Neural crest cell (in vitro differentiated cells): ENCODE data around the gene HERC4. TPM values are rescaled to one million over a fixed set of nuclear protein-coding genes. Genes with fewer than 3 reads are reported as not detected.
A peak's percentile ranks its signal among the peaks of the same experiment; 100 is the strongest.

Experiments
- DNase-seq: peaks from one replicate; pipeline ENCODE4 v3.0.0; 2021; ENCODE audit warnings: low read depth, mixed read lengths, low spot score
- H3K27ac Mint-ChIP-seq: one replicate; pipeline ENCODE4 v1.8.0; 2021; ENCODE audit warnings: mild to moderate bottlenecking, mixed read lengths; ENCODE audit not compliant: unreplicated experiment
- H3K27me3 Mint-ChIP-seq: 2 replicates; pipeline ENCODE4 v1.8.0; 2021; ENCODE audit warnings: low read depth, mild to moderate bottlenecking, mixed read lengths
- H3K36me3 Mint-ChIP-seq: 2 replicates; pipeline ENCODE4 v1.8.0; 2021; ENCODE audit warnings: low read depth, mild to moderate bottlenecking, mixed read lengths
- H3K4me1 Mint-ChIP-seq: 2 replicates; pipeline ENCODE4 v1.8.0; 2021; ENCODE audit warnings: mixed read lengths
- H3K4me3 Mint-ChIP-seq: one replicate; pipeline ENCODE4 v1.8.0; 2021; ENCODE audit warnings: mild to moderate bottlenecking, mixed read lengths
- H3K9me3 Mint-ChIP-seq: 2 replicates; pipeline ENCODE4 v1.8.0; 2021; ENCODE audit warnings: mixed read lengths
- total RNA-seq: library from RNA; stranded (reverse); gene quantifications from 2 replicates; pipeline ENCODE4 v1.2.1, GENCODE V29; 2021
- TF ChIP-seq, protein P1 (sequence below): fragments of 200-600 bp; sonication (generic); conservative IDR thresholded peaks from 2 replicates; pipeline ENCODE4 v1.5.0; 2021; ENCODE audit warnings: antibody characterized with exemption, mild to moderate bottlenecking

HERC4 gene
- total RNA-seq, 1 donor from 2014 or later = 42.4 TPM

DNA sequence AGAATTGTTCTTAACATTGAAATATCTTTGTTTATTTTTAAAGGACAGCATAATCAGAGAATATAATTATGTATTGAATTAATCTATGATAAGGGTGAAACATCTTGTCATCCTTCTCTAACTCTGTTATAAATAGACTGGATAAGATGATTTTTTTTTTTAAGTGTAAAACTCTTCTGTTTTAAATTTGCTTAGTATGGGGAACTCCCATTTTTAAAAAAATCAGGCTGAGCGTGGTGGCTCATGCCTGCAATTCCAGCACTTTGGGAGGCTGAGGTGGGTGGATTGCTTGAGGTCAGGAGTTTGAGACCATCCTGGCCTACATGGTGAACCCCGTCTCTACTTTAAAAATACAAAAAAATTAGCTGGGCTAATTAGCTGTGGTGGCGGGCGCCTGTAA, 9.4 kb upstream of the HERC4 start:
- peaks cover 9% of the 10 kb centered on the region for H3K4me1 Mint-ChIP-seq
- TF ChIP-seq, protein P1, sequence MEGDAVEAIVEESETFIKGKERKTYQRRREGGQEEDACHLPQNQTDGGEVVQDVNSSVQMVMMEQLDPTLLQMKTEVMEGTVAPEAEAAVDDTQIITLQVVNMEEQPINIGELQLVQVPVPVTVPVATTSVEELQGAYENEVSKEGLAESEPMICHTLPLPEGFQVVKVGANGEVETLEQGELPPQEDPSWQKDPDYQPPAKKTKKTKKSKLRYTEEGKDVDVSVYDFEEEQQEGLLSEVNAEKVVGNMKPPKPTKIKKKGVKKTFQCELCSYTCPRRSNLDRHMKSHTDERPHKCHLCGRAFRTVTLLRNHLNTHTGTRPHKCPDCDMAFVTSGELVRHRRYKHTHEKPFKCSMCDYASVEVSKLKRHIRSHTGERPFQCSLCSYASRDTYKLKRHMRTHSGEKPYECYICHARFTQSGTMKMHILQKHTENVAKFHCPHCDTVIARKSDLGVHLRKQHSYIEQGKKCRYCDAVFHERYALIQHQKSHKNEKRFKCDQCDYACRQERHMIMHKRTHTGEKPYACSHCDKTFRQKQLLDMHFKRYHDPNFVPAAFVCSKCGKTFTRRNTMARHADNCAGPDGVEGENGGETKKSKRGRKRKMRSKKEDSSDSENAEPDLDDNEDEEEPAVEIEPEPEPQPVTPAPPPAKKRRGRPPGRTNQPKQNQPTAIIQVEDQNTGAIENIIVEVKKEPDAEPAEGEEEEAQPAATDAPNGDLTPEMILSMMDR = no peak
- no peaks in the 10 kb centered on the region for H3K9me3 Mint-ChIP-seq
- no peak overlapping the region for H3K4me3 Mint-ChIP-seq
- no peak overlapping the region for H3K27ac Mint-ChIP-seq
- DNase-seq = no peak
- peaks cover 2% of the 10 kb centered on the region for H3K27me3 Mint-ChIP-seq
- H3K36me3 Mint-ChIP-seq = no peaks in the 10 kb centered on the region

DNA sequence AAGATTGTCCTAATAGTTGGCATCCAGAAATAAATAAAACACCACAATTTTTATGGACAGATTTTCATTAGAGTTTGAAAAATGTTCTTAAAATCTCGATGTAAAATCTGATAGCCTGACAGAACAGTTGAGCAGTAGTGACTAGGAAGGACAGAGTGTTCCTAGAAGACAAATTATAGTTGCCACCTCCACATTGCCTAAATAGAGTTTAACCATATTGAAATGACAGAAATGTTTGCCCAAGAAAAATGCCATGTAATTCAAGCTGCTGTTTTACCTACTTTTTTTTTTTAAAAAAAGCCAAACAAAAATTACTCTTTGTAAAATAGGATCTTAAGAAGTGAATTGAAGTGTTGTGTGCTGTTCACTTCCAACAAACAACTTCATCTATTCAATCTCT, 8.9 kb upstream of the HERC4 start:
- Mint-ChIP-seq H3K4me1 (peaks cover 9% of the 10 kb centered on the region), H3K9me3 (no peaks in the 10 kb centered on the region), H3K36me3 (no peaks in the 10 kb centered on the region), H3K27me3 (peaks cover 2% of the 10 kb centered on the region), H3K27ac (no peak overlapping the region), H3K4me3 (no peak overlapping the region)
- TF ChIP-seq, protein P1 = no peak
- DNase-seq = no peak

DNA sequence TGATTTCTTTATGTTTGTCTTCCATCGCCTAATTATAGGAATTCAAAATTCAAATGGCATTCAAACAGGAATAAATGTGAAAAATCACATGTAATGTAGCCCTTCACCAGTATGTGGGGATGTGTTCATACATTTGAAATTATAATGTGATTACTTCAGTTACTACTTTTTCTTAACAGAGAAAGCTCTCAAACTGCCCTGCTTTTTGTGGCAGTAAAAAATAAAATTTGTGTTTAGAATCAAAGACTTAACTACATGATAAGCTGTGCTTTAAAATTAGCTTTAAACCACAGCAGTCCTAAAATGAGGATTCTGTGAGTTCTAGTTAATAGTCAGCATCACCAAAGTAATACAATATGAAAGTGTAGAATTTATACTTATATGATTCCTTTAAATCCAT, 7.8 kb upstream of the HERC4 start:
- no peaks in the 10 kb centered on the region for H3K36me3 Mint-ChIP-seq
- DNase-seq = no peak
- H3K9me3 Mint-ChIP-seq = no peaks in the 10 kb centered on the region
- peaks cover 9% of the 10 kb centered on the region for H3K4me1 Mint-ChIP-seq
- no peak overlapping the region for H3K4me3 Mint-ChIP-seq
- peaks cover 2% of the 10 kb centered on the region for H3K27me3 Mint-ChIP-seq
- TF ChIP-seq, protein P1 = peak; percentile 48
- no peak overlapping the region for H3K27ac Mint-ChIP-seq

DNA sequence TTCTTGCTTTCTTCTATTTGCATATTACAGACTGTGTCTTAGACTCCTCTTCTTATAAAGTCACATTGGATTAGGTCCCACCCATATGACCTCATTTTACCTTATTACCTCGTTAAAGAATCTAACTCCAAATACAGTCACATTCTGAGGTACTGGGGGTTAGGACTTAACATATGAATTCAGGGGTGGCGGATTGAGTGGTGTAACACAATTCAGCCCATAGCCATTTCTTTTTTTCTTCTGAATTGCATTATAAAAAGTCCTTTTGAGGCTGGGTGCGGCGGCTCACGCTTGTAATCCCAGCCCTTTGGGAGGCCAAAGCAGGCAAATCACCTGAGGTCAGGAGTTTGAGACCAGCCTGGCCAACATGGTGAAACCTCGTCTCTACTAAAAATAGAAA, 6.8 kb upstream of the HERC4 start:
- H3K4me1 Mint-ChIP-seq = peaks cover 9% of the 10 kb centered on the region

DNA sequence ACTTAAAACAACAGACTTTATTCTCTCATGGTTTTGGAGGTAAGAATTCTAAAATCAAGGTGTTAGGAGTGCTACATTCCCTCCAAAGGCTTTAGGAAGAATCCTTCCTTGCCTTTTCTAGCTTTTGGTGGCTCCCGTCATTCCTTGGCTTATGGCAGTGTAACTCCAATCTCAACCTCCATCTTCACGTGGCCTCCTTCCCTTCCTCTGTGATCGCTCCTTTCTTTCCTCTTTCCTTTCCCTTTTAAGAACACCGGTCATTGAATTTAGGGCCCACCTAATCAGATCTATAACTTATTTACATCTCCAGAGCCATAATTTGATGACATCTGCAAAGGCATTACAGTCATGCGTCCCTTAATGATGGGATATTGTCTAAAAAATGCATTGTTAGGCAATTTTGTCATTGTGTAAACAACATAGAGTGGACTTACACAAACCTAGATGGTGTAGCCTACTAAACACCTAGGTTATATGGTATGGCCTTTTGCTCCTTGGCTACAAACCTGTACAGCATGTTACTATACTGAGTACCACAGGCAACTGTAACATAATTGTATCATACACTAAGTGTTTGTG, 5.9 kb upstream of the HERC4 start:
- Mint-ChIP-seq H3K27ac (no peak overlapping the region), H3K36me3 (no peaks in the 10 kb centered on the region), H3K4me3 (no peak overlapping the region), H3K9me3 (no peaks in the 10 kb centered on the region), H3K4me1 (peaks cover 5% of the 10 kb centered on the region), H3K27me3 (peaks cover 2% of the 10 kb centered on the region)
- TF ChIP-seq, protein P1 = no peak
- DNase-seq = no peak

More for the DNA sequence above, 6.8 kb upstream of the HERC4 start:
- Mint-ChIP-seq H3K27ac (no peak overlapping the region), H3K4me3 (no peak overlapping the region), H3K9me3 (no peaks in the 10 kb centered on the region), H3K36me3 (no peaks in the 10 kb centered on the region), H3K27me3 (peaks cover 2% of the 10 kb centered on the region)
- TF ChIP-seq, protein P1 = no peak
- no peak for DNase-seq
